ENCODE data around the gene TSHZ3.

Gene TSHZ3

GRCh38 chr19:31354799-31355664 lies 5.8 kb upstream of the TSHZ3 start:
- no peak for FAIRE-seq
- no peak for TF ChIP-seq CTCF (IDR thresholded peaks at IDR 0.05; ENCODE audit: insufficient read depth, missing control alignments)
- no peak for DNase-seq (ENCODE audit: insufficient read length, low spot score)

- FAIRE-seq (no peak), DNase-seq (ENCODE audit: insufficient read length, low spot score) (no peak)
- TF ChIP-seq CTCF (IDR thresholded peaks at IDR 0.05; ENCODE audit: insufficient read depth, missing control alignments) = no peak
These were observed 5.1 kb upstream of the TSHZ3 start for GRCh38 chr19:31354316-31354715.

- no peak for DNase-seq (ENCODE audit: insufficient read length, low spot score)
- no peak for FAIRE-seq
- TF ChIP-seq CTCF (IDR thresholded peaks at IDR 0.05; ENCODE audit: insufficient read depth, missing control alignments) = no peak
These were observed 4.6 kb upstream of the TSHZ3 start for GRCh38 chr19:31353833-31354232.

GRCh38 chr19:31352782-31353651 lies 3.8 kb upstream of the TSHZ3 start:
- no peak for DNase-seq (ENCODE audit: insufficient read length, low spot score)
- FAIRE-seq = no peak
- TF ChIP-seq CTCF (IDR thresholded peaks at IDR 0.05; ENCODE audit: insufficient read depth, missing control alignments) = no peak

GRCh38 chr19:31352296-31352781 lies 3.1 kb upstream of the TSHZ3 start:
- TF ChIP-seq CTCF (IDR thresholded peaks at IDR 0.05; ENCODE audit: insufficient read depth, missing control alignments) = no peak
- no peak for FAIRE-seq
- no peak for DNase-seq (ENCODE audit: insufficient read length, low spot score)

- no peak for FAIRE-seq
- TF ChIP-seq CTCF (IDR thresholded peaks at IDR 0.05; ENCODE audit: insufficient read depth, missing control alignments) = no peak
- no peak for DNase-seq (ENCODE audit: insufficient read length, low spot score)
These were observed 2.6 kb upstream of the TSHZ3 start for GRCh38 chr19:31351855-31352195.

Measured in D721Med (cell line).